ENCODE measurements around the gene RPLP1. TPM values are rescaled to one million over a fixed set of nuclear protein-coding genes. Genes with fewer than 3 reads are reported as not detected.

Gene RPLP1
- total RNA-seq, 1 donor from 2014 or later: 1,115 TPM

GRCh38 chr15:69410248-69410874, 42.3 kb upstream of the RPLP1 start:
- TF ChIP-seq, protein P1, sequence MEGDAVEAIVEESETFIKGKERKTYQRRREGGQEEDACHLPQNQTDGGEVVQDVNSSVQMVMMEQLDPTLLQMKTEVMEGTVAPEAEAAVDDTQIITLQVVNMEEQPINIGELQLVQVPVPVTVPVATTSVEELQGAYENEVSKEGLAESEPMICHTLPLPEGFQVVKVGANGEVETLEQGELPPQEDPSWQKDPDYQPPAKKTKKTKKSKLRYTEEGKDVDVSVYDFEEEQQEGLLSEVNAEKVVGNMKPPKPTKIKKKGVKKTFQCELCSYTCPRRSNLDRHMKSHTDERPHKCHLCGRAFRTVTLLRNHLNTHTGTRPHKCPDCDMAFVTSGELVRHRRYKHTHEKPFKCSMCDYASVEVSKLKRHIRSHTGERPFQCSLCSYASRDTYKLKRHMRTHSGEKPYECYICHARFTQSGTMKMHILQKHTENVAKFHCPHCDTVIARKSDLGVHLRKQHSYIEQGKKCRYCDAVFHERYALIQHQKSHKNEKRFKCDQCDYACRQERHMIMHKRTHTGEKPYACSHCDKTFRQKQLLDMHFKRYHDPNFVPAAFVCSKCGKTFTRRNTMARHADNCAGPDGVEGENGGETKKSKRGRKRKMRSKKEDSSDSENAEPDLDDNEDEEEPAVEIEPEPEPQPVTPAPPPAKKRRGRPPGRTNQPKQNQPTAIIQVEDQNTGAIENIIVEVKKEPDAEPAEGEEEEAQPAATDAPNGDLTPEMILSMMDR (IDR thresholded peaks at IDR 0.05; ENCODE audit: unreplicated experiment): peak; percentile 22
- no peak overlapping the region for H3K27ac Mint-ChIP-seq
- peaks cover 6% of the 10 kb centered on the region for H3K4me1 Mint-ChIP-seq (ENCODE audit: low read depth)
- H3K27me3 Mint-ChIP-seq: no peaks in the 10 kb centered on the region
- no peaks in the 10 kb centered on the region for H3K36me3 Mint-ChIP-seq (ENCODE audit: insufficient read depth)
- no peak overlapping the region for H3K4me3 Mint-ChIP-seq (ENCODE audit: low read depth)
- no peak for DNase-seq (ENCODE audit: low spot score, unreplicated experiment)
- H3K9me3 Mint-ChIP-seq (ENCODE audit: low read depth): no peaks in the 10 kb centered on the region

- Mint-ChIP-seq H3K9me3 (ENCODE audit: low read depth) (no peaks in the 10 kb centered on the region), H3K27ac (no peak overlapping the region)
Observed at GRCh38 chr15:69412274-69412673, 40.3 kb upstream of the RPLP1 start.

GRCh38 chr15:69412701-69413100, 39.9 kb upstream of the RPLP1 start:
- H3K27ac Mint-ChIP-seq: no peak overlapping the region
- TF ChIP-seq, protein P1 (IDR thresholded peaks at IDR 0.05; ENCODE audit: unreplicated experiment): no peak
- no peaks in the 10 kb centered on the region for H3K36me3 Mint-ChIP-seq (ENCODE audit: insufficient read depth)
- no peak for DNase-seq (ENCODE audit: low spot score, unreplicated experiment)
- no peaks in the 10 kb centered on the region for H3K27me3 Mint-ChIP-seq
- H3K4me1 Mint-ChIP-seq (ENCODE audit: low read depth): peaks cover 8% of the 10 kb centered on the region
- H3K9me3 Mint-ChIP-seq (ENCODE audit: low read depth): no peaks in the 10 kb centered on the region
- peak overlapping the region; percentile 85 for H3K4me3 Mint-ChIP-seq (ENCODE audit: low read depth)

More at GRCh38 chr15:69412274-69412673, 40.3 kb upstream of the RPLP1 start:
- Mint-ChIP-seq H3K27me3 (no peaks in the 10 kb centered on the region), H3K4me1 (ENCODE audit: low read depth) (peaks cover 8% of the 10 kb centered on the region), H3K36me3 (ENCODE audit: insufficient read depth) (no peaks in the 10 kb centered on the region), H3K4me3 (ENCODE audit: low read depth) (no peak overlapping the region)
- no peak for DNase-seq (ENCODE audit: low spot score, unreplicated experiment)
- TF ChIP-seq, protein P1 (IDR thresholded peaks at IDR 0.05; ENCODE audit: unreplicated experiment): no peak

GRCh38 chr15:69413822-69414700, 38.6 kb upstream of the RPLP1 start, which contains the start of gene KIF23:
Gene KIF23, plus strand, starts transcription at chr15:69414349. Its CDS starts 117 bp downstream, at chr15:69414466.
- DNase-seq (ENCODE audit: low spot score, unreplicated experiment): peak; percentile 86
- peaks cover 3% of the 10 kb centered on the region for H3K27me3 Mint-ChIP-seq

GRCh38 chr15:69414701-69415167, 37.9 kb upstream of the RPLP1 start:
- Mint-ChIP-seq H3K27ac (peak overlapping the region; percentile 92), H3K36me3 (ENCODE audit: insufficient read depth) (peaks cover 11% of the 10 kb centered on the region), H3K4me3 (ENCODE audit: low read depth) (peak overlapping the region; percentile 83), H3K9me3 (ENCODE audit: low read depth) (no peaks in the 10 kb centered on the region), H3K27me3 (peaks cover 5% of the 10 kb centered on the region), H3K4me1 (ENCODE audit: low read depth) (peaks cover 8% of the 10 kb centered on the region)
- peak; percentile 24 for DNase-seq (ENCODE audit: low spot score, unreplicated experiment)
- TF ChIP-seq, protein P1 (IDR thresholded peaks at IDR 0.05; ENCODE audit: unreplicated experiment): no peak

More at GRCh38 chr15:69413822-69414700, 38.6 kb upstream of the RPLP1 start, which contains the start of gene KIF23:
- H3K9me3 Mint-ChIP-seq (ENCODE audit: low read depth): no peaks in the 10 kb centered on the region
- H3K4me1 Mint-ChIP-seq (ENCODE audit: low read depth): peaks cover 8% of the 10 kb centered on the region
- H3K36me3 Mint-ChIP-seq (ENCODE audit: insufficient read depth): peaks cover 6% of the 10 kb centered on the region
- H3K27ac Mint-ChIP-seq: peak within 1 kb of the TSS; percentile 92
- peak within 1 kb of the TSS; percentile 85 for H3K4me3 Mint-ChIP-seq (ENCODE audit: low read depth)
- TF ChIP-seq, protein P1 (IDR thresholded peaks at IDR 0.05; ENCODE audit: unreplicated experiment): no peak
